Esophagus mucosa (tissue), 1 donor: ENCODE measurements around the gene MYOM1. TPM values are rescaled to one million over a fixed set of nuclear protein-coding genes. Genes with fewer than 3 reads are reported as not detected.
"Not testable (repeated sequence)": the region's sequence is repeated elsewhere in the genome, so short reads cannot be mapped to it uniquely, and the experiment has no call there.

Experiments used
- ATAC-seq: fragments of 200-7000 bp; cut with Tn5 transposase; one replicate; pipeline ENCODE4 v1.9.1; 2020
- total RNA-seq: library from RNA; stranded (reverse); gene quantifications from one replicate; pipeline ENCODE4 v1.2.4, GENCODE V29; 2023
- donor health status: DM: yes; HTN: yes; CAD: no.

Gene MYOM1
- total RNA-seq, 1 donor from 2014 or later: 0.32 TPM

DNA sequence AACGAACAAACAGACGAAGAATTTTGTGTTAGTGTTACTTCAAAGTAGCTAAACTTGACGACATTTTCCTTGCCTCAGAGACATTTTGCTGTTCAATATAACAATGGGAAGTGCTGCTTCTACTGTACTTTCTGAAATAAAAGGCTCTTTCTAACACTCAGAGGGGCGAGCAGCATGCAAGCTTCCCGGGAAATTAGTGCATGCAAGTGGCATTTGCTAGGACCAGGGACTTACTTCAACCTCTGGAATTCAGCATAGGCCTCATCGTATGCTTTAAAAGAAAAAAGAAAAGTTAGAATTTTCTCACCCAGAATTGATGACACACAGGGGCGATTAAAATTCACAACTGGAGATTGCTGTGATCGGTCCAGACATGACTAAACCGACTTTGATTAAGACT, 144.3 kb downstream of the MYOM1 start:
- ATAC-seq: no peak

DNA sequence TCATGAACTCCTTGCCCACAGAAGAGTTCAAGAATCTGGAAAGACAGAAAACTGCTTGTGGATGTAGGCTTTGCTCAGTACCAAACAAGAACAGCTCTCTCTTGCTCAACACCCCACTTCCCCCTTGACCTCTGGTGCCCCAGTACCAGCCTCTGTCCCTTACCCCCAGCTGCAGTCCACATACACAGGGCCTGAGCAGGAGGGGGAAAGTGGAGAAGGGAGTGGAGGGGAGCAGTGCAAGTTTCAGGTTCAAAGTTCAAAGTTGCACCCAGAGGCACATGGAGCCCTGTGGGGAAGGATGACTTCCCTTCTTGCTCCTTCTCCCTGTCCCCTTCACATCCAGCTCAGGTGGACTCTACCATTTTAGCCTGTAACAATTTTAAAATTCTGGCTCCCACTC, 145.7 kb downstream of the MYOM1 start:
- ATAC-seq: no peak

DNA sequence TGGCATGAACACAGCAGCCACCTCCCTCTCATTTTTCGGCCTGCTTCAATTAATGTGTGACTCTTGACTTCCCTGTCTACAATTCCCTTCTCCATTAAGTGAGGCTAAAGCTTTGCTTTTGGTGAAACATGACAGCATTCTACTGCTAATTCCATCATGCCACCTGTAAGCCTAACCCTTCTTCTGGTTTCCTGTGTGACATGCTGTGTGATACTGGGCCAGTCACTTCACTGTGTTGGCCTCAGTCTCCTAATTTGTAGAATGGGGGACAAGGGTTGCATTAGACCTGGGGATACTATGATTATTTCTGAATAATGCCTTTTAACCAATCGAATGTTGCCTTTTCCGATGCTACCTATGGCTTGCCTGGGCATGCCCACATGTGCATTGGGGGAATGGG, 146.4 kb downstream of the MYOM1 start:
- not testable (repeated sequence) for ATAC-seq

DNA sequence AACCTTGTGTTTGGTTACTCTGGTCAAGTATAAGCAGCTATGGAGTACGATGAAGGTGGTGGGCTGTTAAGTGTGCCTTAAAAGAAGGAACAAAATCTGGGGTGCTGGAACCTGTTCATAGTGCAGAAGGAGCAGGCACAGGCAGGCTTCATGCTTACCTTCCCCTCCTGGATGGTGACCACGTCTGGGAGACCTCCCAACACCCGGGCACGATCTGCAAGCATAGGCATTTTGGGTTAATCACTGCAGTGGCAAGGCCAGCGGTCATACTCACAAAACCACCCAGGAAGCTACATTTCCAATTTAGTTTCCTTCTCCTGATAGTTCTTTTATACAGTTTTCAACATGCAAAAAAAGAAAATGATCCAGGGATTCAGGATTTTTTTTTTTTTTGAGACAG, 148.1 kb downstream of the MYOM1 start:
- ATAC-seq: no peak

DNA sequence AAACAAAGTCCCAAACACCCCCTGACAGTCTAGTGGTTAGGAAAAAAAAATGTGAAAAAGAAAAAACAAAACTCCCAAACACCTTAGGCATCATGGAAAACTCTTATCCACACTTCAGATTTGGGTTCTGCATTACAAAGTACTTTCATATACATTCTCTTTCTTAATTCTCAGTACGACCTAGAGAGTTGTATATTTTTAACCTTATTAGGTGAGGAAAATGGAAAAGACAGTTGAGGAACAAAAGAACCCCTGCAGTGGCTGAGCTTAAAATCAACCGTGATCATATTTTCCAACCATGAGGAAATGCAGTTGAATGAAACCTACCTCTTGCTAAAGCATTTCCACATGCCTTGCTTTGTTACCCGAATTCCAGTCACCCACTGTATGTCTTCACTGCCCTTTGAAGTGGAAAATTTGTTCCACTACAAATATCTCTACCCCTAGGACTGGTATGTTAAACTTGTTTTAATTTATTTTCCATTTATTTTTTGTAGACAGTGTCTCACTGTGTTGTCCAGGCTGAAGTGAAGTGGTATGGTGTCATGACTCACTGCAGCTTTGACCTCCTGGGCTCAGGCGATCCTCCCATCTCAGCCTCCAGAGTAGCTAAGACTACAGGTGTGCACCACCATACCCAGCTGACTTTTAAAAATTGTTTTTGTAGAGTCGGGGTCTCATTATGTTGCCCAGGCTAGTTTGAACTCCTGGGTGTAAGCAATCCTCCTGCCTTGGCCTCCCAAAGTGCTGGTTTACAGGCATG, 149.9 kb downstream of the MYOM1 start:
- ATAC-seq: no peak

DNA sequence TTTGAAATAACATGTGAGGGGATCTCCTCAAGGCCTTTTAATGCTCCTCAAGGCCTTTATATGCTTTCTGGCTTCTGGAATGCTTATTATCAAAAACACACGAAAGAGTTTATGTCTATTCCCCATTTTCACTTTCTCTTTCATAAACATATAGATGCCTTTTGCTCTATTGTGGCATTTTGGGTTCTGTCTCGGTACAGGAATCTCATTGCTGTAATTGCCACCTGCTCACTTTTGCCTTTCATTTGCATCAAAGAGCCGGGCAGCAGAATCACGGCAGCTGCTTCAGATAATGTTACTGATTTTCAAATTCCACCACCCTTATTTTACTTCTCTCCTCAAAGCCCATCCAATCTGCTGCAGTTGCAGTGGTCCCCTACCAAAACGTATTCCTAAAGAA, 152.0 kb downstream of the MYOM1 start:
- ATAC-seq: no peak

DNA sequence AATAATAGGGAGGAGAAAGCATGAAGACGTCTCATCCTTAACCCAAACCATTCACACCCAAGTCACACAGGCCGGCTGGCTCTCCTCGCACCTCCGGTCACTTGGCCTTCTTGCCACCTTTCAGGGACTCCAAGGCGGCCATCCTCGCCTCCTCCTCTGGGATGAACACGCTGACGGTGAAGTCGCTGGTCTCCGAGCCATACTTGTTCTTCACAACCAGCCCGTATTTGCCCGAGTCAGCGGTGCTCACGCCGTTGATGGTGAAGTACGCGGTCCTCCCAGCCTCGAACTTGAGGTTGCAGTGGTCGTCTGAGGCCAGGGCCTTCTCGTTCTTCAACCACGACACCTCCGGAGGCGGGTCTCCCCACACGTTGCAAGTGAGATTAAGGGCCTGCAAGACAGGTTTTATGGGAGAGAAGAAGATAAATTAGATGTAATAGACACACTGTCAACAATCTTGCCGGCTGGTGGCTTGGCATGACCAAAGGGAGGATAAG, 152.6 kb downstream of the MYOM1 start:
- ATAC-seq: no peak

DNA sequence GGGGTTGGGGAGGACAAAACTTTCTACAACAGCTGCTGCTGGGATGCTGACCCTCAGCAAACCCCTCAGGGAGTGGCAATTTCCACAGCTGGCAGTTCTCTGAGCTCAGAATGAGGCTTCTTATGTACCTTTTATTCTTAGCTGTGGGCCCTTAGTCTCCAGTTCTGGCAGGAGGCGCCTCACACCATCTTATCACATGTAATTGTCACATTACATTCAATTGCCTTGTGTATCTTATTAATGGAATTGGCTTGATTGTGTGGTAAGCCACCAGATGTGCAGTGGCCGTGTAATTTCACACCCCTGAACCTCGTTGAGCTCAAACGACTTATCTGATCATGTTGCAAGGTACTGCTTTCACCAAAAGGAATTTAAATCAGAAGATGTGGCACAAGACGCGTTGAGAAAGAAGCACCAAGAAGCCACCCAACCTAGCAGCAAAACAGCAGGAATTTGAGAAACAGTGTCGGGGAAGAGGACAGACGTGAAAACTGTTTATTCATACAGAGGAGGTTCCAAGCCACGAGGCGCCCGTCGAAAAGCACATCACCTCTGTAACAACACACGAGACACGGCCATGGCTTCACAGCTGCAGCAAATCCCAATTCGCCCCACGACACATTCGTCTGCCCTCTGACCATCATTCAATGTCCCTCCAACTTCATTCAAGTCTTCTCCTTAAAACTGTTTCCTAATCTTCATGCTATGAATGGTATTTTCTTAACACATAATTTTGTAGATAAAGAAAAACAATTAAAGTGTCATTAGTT, 153.2 kb downstream of the MYOM1 start:
- ATAC-seq: no peak

DNA sequence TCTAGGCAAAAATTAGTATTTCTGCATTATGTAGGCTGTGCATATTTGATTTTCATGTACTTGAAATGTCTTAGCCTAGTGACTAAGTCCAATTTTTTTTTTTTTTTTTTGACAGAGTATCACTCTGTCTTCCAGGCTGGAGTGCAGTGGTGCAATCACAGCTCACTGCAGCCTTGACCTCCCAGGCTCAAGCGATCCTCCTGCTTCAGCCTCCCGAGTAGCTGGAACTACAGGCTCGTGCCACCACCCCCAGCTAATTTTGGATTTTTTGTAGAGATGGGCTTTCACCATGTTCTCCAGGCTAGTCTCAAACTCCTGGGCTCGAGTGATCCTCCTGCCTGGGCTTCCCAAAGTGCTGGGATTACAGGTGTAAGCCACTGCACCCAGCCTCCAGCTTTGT, 156.0 kb downstream of the MYOM1 start:
- not testable (repeated sequence) for ATAC-seq

DNA sequence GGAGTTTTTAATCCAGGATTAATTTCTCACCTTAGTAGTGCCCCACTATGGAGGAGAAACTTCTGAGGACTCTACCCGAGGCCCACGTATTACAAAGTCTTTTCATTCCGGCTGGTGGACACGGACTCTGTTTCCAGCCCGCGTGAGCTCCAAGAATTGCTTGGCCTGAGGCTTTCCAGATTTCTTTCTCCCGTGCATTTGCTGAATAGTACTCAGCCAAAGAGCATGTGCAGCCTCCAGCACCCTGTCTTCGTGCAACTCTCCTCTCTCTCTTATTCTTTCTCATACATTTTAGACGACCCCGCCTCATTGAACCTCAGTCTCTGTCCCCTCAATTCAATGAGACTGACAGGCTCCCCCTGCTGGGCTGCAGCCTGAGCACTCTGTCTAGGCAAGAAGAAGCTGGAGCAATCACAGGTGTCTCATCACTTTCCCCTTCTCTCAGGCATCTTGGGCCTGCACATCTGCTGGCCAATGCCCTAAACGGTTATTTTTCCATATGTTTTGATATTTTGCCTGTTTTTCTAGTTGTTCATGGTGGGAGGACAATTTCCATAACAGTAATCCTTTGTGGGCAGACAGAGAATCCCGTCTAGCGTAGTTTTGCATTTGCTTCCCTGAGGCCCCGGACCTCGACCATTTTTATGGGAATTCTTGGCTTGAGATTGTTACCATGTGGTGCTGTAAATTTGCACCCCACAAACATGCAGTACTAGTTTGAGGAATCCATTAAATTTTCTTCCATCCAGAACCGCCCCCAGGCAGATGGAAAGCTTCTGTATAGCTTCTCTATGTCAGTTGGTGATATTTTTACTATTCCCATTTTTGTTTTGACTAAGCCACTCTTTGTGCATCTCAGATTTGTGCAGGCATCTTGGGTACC, 156.7 kb downstream of the MYOM1 start:
- ATAC-seq: peak; percentile 51

DNA sequence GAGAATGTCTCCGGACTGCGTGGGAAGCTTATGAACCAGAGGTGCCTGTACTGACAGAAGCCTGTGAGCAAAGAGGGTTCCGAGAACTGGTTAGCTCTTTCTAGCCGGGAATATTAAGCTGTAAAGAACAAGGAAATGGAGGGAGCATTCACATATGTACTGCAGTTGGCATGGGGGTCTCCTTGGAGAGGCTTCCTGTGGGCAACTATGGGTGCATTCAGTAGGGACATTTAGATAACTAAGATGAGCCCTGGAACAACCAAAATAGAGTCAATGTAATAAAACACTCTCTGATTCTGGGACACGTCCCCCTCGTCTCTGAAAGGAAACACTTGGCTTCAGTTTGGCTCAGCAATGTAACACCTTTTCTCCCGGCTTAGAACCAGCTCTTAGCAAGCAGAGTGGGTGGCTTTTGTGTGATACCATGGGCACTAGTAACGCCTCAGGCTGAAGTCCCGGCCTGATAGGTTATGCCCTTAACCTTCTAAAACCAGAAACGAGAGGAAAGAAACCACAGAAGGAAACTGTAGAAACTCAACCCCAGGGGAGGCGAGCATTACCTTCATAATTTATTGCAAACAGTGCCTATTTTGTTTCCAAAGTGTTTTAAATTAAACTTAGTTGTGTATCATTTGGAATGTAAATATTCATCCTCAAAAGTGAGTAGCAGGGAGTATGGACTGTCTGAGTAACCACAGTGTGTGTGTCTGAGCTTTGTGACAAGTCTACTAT, 158.0 kb downstream of the MYOM1 start:
- ATAC-seq: no peak

DNA sequence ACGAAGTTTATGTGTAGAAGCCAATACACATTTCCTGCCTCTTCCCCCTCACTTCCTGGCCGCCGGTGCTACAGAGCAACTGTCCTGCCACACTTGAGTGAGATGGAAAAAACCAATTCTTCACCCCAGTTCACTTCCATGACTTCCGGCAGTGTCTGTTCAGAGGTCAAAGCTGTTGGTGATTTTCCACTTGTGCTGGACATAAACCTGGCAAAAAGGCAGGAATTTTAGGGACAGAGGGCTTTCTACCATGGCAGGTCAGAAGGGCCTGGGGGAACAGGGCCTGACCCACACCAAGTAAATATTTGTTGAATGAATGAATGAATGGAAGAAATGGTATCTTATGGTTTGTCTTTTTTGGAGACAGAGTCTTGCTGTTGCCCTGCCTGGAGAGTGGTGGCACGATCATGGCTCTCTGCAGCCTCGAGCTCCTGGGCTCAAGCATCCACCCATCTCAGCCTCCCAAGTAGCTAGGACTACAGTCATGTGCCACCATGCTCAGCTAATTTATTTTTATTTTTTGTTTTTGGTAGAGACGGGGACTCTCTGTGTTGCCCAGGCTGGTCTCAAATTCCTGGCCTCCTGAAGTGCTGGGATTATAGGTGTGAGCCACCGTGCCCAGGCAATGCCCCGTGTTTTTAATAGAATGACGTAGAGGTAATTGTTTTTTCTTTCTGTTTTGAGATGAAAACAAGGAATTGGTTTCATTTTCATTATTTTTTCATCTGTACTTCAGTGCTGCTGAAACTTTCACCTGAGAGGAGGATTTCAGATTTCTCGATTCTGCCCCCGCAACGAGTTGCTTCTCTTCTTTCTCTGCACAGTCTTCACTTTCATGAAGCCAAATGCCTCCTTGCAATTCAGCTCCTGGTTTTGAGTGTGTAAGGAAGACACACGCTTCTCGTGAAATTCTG, 158.8 kb downstream of the MYOM1 start:
- ATAC-seq: no peak

DNA sequence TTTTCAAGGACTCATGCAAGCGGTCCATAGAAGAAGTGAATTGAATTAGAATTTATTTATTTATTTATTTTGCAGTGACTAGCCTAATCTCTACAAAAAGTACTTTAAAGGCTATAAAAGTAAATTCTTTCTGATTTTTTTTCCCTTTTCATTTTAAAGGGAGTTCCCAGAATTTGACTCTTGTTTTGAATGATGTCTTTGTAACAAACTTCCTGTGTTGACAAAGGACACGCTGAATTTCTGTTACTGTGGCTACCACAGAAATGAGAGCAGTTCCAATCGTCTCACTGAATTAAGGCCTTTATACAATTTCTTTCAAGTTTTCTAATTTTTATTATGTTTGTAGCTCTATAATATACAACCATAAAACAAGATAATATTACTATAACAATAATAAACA, 160.5 kb downstream of the MYOM1 start:
- no peak for ATAC-seq

DNA sequence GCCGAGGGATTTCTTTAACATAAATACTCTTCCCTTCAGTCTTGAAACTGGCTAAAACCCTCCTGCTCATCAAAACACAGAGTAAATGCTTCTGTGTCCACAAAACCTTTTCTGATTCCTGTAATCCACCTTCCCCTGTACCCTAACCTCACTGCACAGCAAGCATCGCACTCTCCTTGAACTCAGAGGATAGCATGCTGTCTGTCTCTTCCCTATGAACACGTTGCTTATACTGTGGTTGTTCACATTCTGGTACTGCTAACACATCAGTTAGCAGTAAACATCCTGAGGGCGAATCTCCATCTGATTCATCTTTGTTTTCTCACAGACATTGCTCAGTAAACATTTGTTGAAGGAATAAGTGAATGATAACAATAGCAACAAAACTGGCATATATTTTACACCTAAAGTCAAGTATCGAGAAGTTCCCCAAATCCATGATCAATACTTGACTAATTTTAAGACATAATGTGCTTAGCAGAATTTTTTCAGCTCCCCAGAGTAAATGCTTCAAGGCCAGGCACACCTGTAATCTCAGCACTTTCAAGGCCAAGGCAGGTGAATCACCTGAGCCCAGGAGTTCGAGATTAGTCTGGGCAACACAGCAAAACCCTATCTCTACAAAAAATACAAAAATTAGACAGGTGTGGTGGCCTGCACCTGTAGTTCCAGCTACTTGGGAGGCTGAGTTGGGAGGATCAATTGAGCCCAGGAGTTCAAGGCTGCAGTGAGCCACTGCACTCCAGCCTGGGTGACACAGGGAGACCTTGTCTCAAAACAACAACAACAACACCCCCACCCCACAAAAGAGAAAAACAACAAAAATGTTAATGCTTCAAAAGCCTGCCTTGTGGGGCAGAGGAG, 161.2 kb downstream of the MYOM1 start:
- ATAC-seq: no peak

DNA sequence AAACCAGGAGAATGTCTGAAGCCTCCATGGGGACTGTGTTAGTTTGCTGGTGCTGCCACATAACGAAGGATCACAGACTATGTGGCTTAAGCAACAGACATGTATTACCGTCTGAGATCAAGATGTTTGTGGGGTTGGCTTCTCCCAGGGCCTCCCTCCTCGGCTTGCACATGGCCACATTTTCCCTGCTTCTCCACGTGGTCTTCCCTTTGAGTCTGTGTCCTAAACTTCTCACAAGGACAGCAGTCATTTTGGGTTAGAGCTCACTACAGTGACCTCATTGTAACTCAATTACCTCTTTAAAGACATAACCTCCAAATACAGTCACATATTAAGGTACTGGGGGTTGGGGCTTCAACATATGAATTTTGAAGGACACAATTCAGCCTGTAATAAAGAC, 162.2 kb downstream of the MYOM1 start:
- no peak for ATAC-seq

DNA sequence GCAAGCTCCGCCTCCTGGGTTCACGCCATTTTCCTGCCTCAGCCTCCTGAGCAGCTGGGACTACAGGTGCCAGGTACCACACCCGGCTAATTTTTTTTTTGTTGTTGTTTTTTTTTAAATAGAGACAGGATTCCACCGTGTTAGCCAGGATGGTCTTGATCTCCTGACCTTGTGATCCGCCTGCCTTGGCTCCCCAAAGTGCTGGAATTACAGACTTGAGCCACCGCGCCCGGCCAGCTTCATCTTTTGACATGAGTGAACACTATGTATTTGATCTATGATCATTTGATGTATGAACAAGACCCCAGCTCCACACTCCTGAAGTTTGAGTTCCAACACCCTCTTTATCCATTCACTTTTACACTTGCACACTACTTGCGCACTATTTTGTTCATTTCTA, 163.5 kb downstream of the MYOM1 start:
- no peak for ATAC-seq

DNA sequence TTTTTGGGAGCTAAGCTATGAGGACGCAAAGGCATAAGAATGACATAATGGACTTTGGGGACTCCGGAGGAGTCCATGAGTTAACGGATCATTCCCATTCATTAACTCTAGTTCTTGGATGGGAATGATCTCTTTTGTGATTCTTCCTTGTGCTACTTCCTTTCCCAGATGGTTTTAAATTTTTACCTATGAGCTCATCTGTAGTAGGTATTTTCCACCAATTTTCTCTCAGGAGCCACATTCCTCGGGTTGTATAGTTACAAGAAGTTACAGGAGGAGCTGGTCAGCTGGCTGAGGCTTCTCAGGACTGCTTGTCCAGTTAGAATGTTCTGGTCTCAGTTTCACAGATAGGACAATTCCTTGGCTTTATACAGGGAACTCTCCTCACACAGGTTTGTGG, 164.0 kb downstream of the MYOM1 start:
- no peak for ATAC-seq

DNA sequence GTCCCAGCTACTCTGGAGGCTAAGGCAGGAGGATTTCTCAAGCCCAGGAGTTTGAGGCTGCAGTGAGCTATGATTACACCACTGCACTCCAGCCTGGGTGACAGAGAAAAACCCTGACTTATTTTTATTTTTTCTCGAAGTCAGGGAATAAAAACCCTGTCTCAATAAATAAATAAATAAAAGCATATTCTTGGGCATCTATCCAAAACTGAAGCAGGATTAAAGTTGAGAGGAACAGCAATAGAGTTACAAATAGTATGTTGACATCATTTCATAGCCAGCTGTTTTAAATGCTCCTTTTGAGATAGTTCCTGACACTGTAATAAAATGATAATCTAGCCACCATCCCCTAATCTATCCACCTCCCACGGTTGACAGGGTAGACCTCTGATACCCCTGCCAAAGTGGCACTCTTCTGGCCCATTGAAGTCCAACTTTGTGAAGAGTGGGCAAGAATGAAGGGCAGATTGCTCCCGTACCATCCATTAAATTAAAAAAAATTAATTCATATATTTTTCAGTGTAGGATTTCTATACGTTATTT, 164.5 kb downstream of the MYOM1 start:
- ATAC-seq: no peak

DNA sequence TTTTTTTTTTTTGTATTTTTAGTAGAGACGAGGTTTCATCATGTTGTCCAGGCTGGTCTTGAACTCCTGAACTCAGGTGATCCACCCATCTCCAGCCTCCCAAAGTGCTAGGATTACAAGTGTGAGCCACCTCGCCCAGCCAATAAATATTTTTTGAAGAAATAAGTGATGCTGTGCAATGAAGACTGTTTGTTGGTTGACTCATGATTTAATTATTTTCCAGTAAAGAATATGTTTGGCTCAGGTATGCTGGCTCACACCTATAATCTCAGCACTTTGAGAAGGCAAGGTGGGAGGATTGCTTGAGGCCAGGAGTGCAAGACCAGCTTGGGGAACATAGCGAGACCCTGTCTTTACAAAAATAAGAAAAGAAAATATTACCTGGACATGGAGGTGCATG, 165.0 kb downstream of the MYOM1 start:
- no peak for ATAC-seq

DNA sequence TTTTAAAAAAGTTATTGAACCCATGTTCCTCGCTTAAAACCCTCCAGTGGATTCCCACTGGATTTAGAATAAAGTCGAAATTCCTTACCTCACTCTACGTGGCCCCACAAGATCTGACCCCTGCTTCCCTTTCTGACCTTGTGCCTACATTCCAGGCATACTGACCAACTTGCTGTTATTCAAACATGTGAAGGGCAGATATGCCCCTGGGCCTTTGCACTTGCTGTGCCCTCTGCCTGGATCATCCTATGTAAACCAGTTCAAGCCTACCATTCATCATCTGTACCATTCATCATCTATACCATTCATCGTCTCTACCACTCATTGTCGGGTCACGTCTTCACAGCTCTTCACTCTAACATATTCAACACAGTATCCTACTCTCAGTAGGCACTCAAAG, 165.6 kb downstream of the MYOM1 start:
- no peak for ATAC-seq
